GM21367 (cell line): ENCODE data around the gene SORCS2.

Source experiments
- ATAC-seq: cut with Tn5 transposase; IDR thresholded peaks from one replicate; pipeline ENCODE4 v1.9.1; 2021; ENCODE audit not compliant: unreplicated experiment

Gene SORCS2

DNA sequence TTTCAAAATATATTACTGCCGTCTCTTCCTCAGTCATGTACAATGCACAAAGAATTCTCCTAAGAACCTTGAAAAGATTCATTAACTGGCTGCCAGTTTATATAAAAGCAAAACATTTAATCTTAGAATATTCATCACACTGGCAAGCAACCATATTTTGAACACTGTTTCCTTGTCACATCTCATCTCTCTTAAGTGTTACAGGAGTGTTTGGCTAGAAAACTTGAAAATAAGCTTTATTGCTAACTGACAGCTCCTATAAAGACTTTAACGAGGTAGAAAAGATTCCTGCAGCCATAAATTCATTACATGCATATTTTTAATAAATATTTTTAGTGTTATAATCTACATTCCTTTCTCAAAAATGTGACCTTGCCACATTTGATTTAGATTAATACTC, 597.7 kb downstream of the SORCS2 start:
- no peak for ATAC-seq

GRCh38 chr4:7790999-7791398, 598.7 kb downstream of the SORCS2 start:
- no peak for ATAC-seq
